BJ (cell line): ENCODE data around the gene CFAP58. TPM values are rescaled to one million over a fixed set of nuclear protein-coding genes. Genes with fewer than 3 reads are reported as not detected.

Source experiments
- CTCF ChIA-PET: fragments of 350-600 bp; formaldehyde crosslinking; extraction: SDS; loops from one replicate; lab custom pipeline; 2021; ENCODE audit warnings: antibody characterized with exemption, inconsistent platforms; lab: Yijun Ruan, JAX
- POLR2A ChIA-PET: fragments of 300-600 bp; sonication (Branson Sonifier 250); formaldehyde crosslinking; extraction: SDS; loops from one replicate; lab custom pipeline; 2021; ENCODE audit warnings: antibody characterized with exemption; lab: Charles Lee
- DNase-seq: peaks from one replicate; pipeline ENCODE4 v3.0.0-alpha.2; 2011; ENCODE audit warnings: low read depth
- H3K27me3 ChIP-seq: 2 replicates; pipeline ENCODE4 v1.6.0; 2011; ENCODE audit warnings: low read length; ENCODE audit not compliant: control insufficient read depth, insufficient read depth
- H3K36me3 ChIP-seq: 2 replicates; pipeline ENCODE4 v1.5.1; 2011; ENCODE audit warnings: low read length; ENCODE audit not compliant: control insufficient read depth, insufficient read depth
- H3K4me3 ChIP-seq: 2 replicates; pipeline ENCODE4 v1.5.1; 2011; ENCODE audit warnings: low read depth, mild to moderate bottlenecking, control low read depth, low read length
- CTCF ChIP-seq: IDR thresholded peaks from 2 replicates; pipeline ENCODE4 v1.5.1; 2011; ENCODE audit warnings: low read depth, mild to moderate bottlenecking, control low read depth, inconsistent platforms, low read length, moderate library complexity; ENCODE audit not compliant: insufficient read depth
- polyA plus RNA-seq: library from polyadenylated mRNA; depleted of rRNA; stranded (reverse); fragments of >200 nt; gene quantifications from 2 replicates; pipeline ENCODE4 v1.2.3, GENCODE V29; 2011

The CFAP58 gene
- polyA plus RNA-seq, 1 experiment, result 0.23 TPM

DNA sequence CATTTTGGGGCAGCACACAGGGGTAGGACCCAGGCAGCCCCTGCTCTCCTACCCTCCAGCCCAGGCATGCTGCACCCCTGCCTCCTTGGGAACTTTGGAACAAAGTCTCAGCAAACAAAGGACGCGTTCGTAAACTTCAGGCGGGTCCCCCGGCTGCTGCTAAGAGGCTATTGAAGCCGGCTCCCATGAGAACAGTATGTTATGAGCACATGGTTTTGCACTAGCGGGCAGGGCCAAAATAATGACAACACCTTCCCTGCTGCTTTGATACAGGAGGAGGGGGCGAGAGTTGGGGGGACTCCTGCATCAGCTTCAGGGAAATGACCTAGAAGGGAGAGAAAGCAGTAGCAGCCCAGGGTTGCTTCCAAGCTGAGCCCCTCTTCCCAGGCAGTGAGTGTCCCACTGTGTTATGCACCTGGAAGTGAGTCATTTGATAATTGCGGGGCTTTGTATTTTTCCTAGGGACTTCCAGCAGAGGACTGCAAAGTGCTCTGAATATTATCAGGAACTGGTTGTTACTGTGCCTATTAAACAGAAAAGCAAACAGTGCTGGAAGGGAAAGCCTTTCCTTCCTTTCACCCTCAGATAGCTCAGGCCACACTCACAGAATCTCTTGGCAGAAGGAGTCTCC is 22.3 kb upstream of the CFAP58 start:
- POLR2A ChIA-PET, result no interaction called here
- peaks cover 7% of the 10 kb centered on the region; the same call in 1 of the 2 replicates for H3K36me3 ChIP-seq
- no peak for DNase-seq
- CTCF ChIA-PET, result interaction anchor here (1.3 to 4.0 kb wide), 2 partner anchors 9 to 40 kb away, joined by 6 to 26 read pairs; no protein-coding TSS in a partner anchor
- H3K27me3 ChIP-seq, result no peaks in the 10 kb centered on the region
- H3K4me3 ChIP-seq, result no peak overlapping the region
- TF ChIP-seq CTCF, result no peak

DNA sequence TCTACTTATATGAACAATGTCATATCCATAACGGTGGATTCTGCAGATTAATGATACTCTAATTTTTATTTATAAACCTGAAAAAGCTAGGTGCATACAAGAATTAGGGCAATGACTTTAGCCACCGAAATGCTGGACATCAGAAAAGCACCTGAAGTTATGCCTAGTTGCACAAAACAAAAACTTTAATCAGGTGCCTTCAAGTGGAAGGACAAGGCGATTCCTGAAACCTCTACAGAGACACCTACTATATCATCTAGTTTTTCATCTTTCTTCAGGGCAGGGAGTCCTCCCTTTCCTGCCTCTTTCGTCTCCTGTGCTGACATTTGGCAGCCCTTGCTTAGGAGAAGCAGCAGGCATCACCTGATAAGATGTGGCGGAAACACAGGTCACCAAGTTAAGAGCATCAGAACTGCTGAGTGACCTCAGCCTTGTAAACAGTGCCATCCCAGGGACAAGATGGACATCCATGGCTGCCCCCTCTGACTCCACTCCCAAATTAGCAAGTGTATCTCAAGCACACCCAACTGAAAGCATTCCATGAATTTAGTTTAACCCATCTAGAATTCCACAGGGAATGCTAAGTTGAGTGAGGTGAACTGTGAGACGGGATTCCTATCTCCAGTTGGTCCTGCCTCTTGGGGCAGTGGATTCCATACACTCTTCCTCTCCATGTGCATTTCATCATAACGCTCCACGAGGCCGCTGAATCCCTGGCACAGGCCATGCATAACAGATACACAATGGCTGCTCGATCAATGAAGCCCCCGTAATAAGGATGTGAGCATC is 21.2 kb upstream of the CFAP58 start:
- no peak overlapping the region for H3K4me3 ChIP-seq
- H3K36me3 ChIP-seq, result peaks cover 7% of the 10 kb centered on the region; the same call in 1 of the 2 replicates
- ChIA-PET CTCF (interaction anchor here (4.0 kb wide), 1 partner anchor 41 kb away, joined by 26 read pairs; no protein-coding TSS in a partner anchor), POLR2A (no interaction called here)
- TF ChIP-seq CTCF, result no peak
- no peak for DNase-seq
- H3K27me3 ChIP-seq, result no peaks in the 10 kb centered on the region

DNA sequence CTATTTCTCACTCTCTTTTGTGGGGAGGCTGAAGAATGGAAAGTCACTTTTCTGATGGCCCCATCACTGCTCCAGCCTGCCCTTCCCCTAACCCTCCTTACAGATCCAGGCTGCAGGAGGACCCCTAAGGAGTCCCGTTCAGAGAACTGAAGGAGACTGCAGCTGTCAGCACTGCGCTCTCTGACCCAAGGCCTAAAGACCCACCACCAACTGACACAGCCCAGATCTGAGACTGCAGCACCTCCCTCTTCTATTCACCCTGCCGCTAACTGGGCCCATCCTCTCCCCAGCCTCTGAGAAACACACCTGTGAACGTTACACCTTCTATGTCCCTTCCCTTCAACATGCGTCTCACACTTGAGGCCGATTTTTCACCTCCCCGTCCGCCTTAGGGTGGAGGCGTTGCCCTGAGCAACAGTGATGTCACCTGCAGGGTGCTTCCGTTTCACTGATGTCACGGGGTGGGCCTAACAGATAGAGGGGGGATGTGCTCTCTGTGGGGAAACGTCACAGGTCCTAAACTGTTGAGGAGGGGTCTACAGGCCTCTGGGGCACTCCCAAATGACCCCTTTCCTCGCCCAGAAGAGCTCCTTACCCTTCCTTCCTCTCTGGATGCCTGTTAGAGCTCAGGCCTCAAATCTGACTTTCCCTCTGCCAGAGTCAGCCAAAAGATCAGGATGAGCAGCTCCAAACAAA is 20.5 kb upstream of the CFAP58 start:
- H3K27me3 ChIP-seq, result no peaks in the 10 kb centered on the region
- peaks cover 7% of the 10 kb centered on the region; the same call in 1 of the 2 replicates for H3K36me3 ChIP-seq
- CTCF ChIA-PET, result interaction anchor here (2.0 to 2.7 kb wide), 2 partner anchors 18 to 28 kb away, joined by 5 to 11 read pairs; no protein-coding TSS in a partner anchor
- no peak for DNase-seq
- POLR2A ChIA-PET, result no interaction called here
- no peak overlapping the region for H3K4me3 ChIP-seq
- TF ChIP-seq CTCF, result no peak

DNA sequence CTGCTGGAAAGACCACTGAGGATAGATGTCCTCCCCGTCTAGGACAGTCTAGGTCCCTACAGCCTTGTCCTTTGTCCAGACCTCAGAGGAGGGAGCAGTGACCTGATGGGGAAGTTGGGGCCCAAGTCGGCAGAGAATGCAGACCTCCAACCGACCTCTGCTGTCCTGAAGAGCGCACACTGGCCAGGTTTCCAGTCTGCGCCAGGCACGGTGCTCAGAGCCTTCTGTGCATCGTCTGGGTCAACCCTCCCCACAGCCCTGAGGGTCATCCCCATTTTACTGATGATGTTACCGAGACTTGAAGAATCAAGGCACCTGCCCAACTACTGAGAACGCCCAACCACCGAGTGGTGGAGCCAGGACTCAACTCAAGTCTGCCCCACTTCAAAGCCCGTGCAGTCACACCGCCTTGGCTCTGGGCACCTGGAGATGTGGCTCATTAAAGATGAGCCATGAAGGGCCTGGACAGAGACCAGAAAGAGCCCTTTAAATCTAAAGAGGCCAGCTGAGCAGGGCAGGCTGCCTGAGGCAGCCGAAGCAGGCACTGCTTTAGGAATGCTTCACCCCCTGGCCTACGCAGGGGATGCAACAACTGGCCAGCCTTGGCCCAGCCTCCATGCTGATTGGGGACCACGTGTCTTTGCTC is 19.8 kb upstream of the CFAP58 start:
- Histone ChIP-seq H3K27me3 (no peaks in the 10 kb centered on the region), H3K4me3 (no peak overlapping the region), H3K36me3 (peaks cover 7% of the 10 kb centered on the region; the same call in 1 of the 2 replicates)
- no peak for TF ChIP-seq CTCF
- ChIA-PET POLR2A (no interaction called here), CTCF (interaction anchor here (1.3 to 2.7 kb wide), 4 partner anchors 17 to 42 kb away, joined by 5 to 11 read pairs (median 6); no protein-coding TSS in a partner anchor)
- no peak for DNase-seq
